ENCODE data around the gene LDLRAD4.

The LDLRAD4 gene

DNA sequence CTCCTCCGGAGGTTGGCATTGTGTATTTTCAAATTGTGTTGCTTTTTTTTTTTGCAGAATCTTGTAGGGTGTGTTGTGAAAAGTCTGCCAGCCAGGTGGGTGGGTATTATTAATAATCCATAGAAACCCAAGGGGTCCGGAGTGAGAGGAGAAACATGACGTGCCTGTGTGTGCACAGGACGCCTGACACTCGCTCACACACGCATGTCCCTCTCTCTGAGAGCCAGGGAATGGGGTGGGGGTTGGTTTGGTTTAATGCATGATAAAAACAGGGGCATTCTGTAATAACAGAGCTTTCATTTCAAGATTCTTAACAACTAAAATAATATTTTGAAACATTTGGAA is 283.0 kb downstream of the LDLRAD4 start (continued):
- TF ChIP-seq, protein P1, sequence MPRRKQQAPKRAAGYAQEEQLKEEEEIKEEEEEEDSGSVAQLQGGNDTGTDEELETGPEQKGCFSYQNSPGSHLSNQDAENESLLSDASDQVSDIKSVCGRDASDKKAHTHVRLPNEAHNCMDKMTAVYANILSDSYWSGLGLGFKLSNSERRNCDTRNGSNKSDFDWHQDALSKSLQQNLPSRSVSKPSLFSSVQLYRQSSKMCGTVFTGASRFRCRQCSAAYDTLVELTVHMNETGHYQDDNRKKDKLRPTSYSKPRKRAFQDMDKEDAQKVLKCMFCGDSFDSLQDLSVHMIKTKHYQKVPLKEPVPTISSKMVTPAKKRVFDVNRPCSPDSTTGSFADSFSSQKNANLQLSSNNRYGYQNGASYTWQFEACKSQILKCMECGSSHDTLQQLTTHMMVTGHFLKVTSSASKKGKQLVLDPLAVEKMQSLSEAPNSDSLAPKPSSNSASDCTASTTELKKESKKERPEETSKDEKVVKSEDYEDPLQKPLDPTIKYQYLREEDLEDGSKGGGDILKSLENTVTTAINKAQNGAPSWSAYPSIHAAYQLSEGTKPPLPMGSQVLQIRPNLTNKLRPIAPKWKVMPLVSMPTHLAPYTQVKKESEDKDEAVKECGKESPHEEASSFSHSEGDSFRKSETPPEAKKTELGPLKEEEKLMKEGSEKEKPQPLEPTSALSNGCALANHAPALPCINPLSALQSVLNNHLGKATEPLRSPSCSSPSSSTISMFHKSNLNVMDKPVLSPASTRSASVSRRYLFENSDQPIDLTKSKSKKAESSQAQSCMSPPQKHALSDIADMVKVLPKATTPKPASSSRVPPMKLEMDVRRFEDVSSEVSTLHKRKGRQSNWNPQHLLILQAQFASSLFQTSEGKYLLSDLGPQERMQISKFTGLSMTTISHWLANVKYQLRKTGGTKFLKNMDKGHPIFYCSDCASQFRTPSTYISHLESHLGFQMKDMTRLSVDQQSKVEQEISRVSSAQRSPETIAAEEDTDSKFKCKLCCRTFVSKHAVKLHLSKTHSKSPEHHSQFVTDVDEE (CRISPR knock-in tag; IDR thresholded peaks at IDR 0.05) = no peak

DNA sequence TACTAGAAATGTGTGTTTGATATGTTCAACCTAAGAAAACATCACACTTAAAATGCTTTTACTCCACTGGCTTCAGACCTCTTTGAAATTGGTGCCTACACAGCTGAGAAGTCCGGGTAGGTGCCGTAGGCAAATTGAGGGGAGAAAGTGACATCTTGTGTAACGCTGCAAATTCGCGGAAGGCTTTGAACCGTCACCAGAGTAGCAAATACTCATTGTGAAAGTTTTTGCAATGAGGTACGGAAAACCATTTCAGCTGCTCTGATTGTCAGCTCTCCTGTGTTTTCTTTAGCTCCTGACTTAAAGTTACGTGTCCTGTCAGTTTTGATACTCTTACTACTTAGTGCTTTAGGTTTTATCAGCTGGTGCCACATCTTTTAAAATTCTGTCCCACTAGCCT is 283.3 kb downstream of the LDLRAD4 start:
- TF ChIP-seq CSDC2 (CRISPR knock-in tag; IDR thresholded peaks at IDR 0.05) (no peak), ZNF8 (CRISPR knock-in tag; IDR thresholded peaks at IDR 0.05) (no peak), GLIS3 (CRISPR knock-in tag; IDR thresholded peaks at IDR 0.05) (no peak), ZNF70 (CRISPR knock-in tag; IDR thresholded peaks at IDR 0.05) (no peak), ZC3H10 (CRISPR knock-in tag; IDR thresholded peaks at IDR 0.05) (no peak), TOX (CRISPR knock-in tag; IDR thresholded peaks at IDR 0.05; ENCODE audit: borderline replicate concordance) (no peak)
- TF ChIP-seq, protein P2, sequence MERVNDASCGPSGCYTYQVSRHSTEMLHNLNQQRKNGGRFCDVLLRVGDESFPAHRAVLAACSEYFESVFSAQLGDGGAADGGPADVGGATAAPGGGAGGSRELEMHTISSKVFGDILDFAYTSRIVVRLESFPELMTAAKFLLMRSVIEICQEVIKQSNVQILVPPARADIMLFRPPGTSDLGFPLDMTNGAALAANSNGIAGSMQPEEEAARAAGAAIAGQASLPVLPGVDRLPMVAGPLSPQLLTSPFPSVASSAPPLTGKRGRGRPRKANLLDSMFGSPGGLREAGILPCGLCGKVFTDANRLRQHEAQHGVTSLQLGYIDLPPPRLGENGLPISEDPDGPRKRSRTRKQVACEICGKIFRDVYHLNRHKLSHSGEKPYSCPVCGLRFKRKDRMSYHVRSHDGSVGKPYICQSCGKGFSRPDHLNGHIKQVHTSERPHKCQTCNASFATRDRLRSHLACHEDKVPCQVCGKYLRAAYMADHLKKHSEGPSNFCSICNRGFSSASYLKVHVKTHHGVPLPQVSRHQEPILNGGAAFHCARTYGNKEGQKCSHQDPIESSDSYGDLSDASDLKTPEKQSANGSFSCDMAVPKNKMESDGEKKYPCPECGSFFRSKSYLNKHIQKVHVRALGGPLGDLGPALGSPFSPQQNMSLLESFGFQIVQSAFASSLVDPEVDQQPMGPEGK (CRISPR knock-in tag; IDR thresholded peaks at IDR 0.05; ENCODE audit: borderline replicate concordance) = no peak
- TF ChIP-seq, protein P1 (CRISPR knock-in tag; IDR thresholded peaks at IDR 0.05) = no peak
- TF ChIP-seq, protein P3, sequence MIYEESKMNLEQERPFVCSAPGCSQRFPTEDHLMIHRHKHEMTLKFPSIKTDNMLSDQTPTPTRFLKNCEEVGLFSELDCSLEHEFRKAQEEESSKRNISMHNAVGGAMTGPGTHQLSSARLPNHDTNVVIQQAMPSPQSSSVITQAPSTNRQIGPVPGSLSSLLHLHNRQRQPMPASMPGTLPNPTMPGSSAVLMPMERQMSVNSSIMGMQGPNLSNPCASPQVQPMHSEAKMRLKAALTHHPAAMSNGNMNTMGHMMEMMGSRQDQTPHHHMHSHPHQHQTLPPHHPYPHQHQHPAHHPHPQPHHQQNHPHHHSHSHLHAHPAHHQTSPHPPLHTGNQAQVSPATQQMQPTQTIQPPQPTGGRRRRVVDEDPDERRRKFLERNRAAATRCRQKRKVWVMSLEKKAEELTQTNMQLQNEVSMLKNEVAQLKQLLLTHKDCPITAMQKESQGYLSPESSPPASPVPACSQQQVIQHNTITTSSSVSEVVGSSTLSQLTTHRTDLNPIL (CRISPR knock-in tag; IDR thresholded peaks at IDR 0.05; ENCODE audit: low read depth) = no peak
- ATAC-seq = no peak

DNA sequence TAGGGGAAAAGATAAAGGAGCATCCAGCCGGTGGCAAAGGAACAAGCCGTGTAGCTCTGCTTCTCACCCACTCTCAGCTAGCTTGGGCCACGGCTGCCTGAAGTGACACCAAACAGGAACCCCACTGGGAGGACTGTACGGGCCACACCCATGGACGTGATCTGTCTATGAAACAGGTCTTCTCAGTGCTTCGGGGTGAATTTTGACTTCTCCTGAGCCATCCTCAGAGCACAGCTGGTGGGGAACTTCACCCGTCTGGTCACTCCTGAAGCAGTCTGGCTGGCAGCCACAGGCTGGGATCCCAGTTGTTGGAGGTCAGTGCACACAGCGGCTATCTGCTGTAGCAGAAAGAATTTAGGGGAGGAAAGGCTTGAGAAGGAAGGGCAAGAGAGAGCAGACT is 284.0 kb downstream of the LDLRAD4 start:
- no peak for ATAC-seq
- TF ChIP-seq ARNTL (CRISPR knock-in tag; IDR thresholded peaks at IDR 0.05; ENCODE audit: borderline replicate concordance, low read depth) (no peak), CSDC2 (CRISPR knock-in tag; IDR thresholded peaks at IDR 0.05) (no peak), TOX (CRISPR knock-in tag; IDR thresholded peaks at IDR 0.05; ENCODE audit: borderline replicate concordance) (no peak), TCF4 (CRISPR knock-in tag; IDR thresholded peaks at IDR 0.05; ENCODE audit: borderline replicate concordance) (no peak), GLIS3 (CRISPR knock-in tag; IDR thresholded peaks at IDR 0.05) (no peak), ZFP30 (CRISPR knock-in tag; IDR thresholded peaks at IDR 0.05) (no peak), SNAI2 (CRISPR knock-in tag; IDR thresholded peaks at IDR 0.05) (no peak), ZFP3 (CRISPR knock-in tag; IDR thresholded peaks at IDR 0.05) (no peak), ZNF70 (CRISPR knock-in tag; IDR thresholded peaks at IDR 0.05) (no peak), ESRRG (CRISPR knock-in tag; IDR thresholded peaks at IDR 0.05) (no peak)
- TF ChIP-seq, protein P1 (CRISPR knock-in tag; IDR thresholded peaks at IDR 0.05) = no peak
- TF ChIP-seq, protein P3 (CRISPR knock-in tag; IDR thresholded peaks at IDR 0.05; ENCODE audit: low read depth) = no peak
- TF ChIP-seq, protein P4, sequence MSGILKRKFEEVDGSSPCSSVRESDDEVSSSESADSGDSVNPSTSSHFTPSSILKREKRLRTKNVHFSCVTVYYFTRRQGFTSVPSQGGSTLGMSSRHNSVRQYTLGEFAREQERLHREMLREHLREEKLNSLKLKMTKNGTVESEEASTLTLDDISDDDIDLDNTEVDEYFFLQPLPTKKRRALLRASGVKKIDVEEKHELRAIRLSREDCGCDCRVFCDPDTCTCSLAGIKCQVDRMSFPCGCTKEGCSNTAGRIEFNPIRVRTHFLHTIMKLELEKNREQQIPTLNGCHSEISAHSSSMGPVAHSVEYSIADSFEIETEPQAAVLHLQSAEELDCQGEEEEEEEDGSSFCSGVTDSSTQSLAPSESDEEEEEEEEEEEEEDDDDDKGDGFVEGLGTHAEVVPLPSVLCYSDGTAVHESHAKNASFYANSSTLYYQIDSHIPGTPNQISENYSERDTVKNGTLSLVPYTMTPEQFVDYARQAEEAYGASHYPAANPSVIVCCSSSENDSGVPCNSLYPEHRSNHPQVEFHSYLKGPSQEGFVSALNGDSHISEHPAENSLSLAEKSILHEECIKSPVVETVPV (CRISPR knock-in tag; IDR thresholded peaks at IDR 0.05) = no peak
- TF ChIP-seq, protein P5, sequence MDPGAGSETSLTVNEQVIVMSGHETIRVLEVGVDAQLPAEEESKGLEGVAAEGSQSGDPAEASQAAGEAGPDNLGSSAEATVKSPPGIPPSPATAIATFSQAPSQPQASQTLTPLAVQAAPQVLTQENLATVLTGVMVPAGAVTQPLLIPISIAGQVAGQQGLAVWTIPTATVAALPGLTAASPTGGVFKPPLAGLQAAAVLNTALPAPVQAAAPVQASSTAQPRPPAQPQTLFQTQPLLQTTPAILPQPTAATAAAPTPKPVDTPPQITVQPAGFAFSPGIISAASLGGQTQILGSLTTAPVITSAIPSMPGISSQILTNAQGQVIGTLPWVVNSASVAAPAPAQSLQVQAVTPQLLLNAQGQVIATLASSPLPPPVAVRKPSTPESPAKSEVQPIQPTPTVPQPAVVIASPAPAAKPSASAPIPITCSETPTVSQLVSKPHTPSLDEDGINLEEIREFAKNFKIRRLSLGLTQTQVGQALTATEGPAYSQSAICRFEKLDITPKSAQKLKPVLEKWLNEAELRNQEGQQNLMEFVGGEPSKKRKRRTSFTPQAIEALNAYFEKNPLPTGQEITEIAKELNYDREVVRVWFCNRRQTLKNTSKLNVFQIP (CRISPR knock-in tag; IDR thresholded peaks at IDR 0.05; ENCODE audit: borderline replicate concordance, low read depth) = no peak

Measured in SK-N-SH treated with all-trans-retinoic acid at 6 μM for 48 hours (cell line).